ENCODE data around the gene PLA2G4A.

The PLA2G4A gene

GRCh38 chr1:186974774-186975181 is 146.0 kb downstream of the PLA2G4A start:
- no peak overlapping the region for H4K8ac ChIP-seq (ENCODE audit: low read length)
- no peak overlapping the region for H3K4me2 ChIP-seq (ENCODE audit: low read length, poor library complexity, severe bottlenecking)
- H2BK15ac ChIP-seq (ENCODE audit: low read depth, poor library complexity, severe bottlenecking): no peak overlapping the region
- no peak overlapping the region for H3K23ac ChIP-seq (ENCODE audit: low read length in 2 of 2)
- no peaks in the 10 kb centered on the region for H3K36me3 ChIP-seq (ENCODE audit: control insufficient read depth in 1 of 2, insufficient read depth in 2 of 2, low read depth in 1 of 2, low read length in 2 of 2)
- no peak overlapping the region for H2BK5ac ChIP-seq (ENCODE audit: low read depth, low read length, poor library complexity, severe bottlenecking)
- H4K91ac ChIP-seq (ENCODE audit: low read length): no peak overlapping the region
- no peak overlapping the region for H2BK120ac ChIP-seq (ENCODE audit: low read depth, low read length)
- no peaks in the 10 kb centered on the region for H3K9me3 ChIP-seq (ENCODE audit: control insufficient read depth, low read length)
- H2AFZ ChIP-seq (ENCODE audit: low read depth, low read length): no peak overlapping the region
- no peak overlapping the region for H2AK5ac ChIP-seq (ENCODE audit: low read length, severe bottlenecking)
- H3K4me3 ChIP-seq (ENCODE audit: insufficient read depth in 1 of 2, low read depth in 1 of 2, low read length in 2 of 2): no peak overlapping the region
- H2BK12ac ChIP-seq (ENCODE audit: low read length in 2 of 2): no peak overlapping the region
- no peaks in the 10 kb centered on the region for H3K79me1 ChIP-seq (replicated peaks; ENCODE audit: low read length, poor library complexity, severe bottlenecking)
- no peak overlapping the region for H3K18ac ChIP-seq (ENCODE audit: low read depth in 1 of 2, low read length in 2 of 2)
- no peaks in the 10 kb centered on the region for H3K27me3 ChIP-seq (ENCODE audit: control insufficient read depth in 1 of 2, insufficient read depth in 1 of 2, low read length in 2 of 2)
- H3K14ac ChIP-seq (ENCODE audit: low read length in 2 of 2): no peak overlapping the region
- peak; percentile 97 for DNase-seq
- peak overlapping the region; percentile 83 for H3K9ac ChIP-seq (ENCODE audit: low read length)
- H3K4me1 ChIP-seq (ENCODE audit: control insufficient read depth, insufficient read depth, low read depth, low read length): no peaks in the 10 kb centered on the region
- 41% methylated on average over 3 of the region's 3 CpGs for whole genome bisulfite sequencing
- H3K27ac ChIP-seq (ENCODE audit: low read length, poor library complexity, severe bottlenecking): no peak overlapping the region
- no peak overlapping the region for H3K4ac ChIP-seq (ENCODE audit: low read depth in 1 of 2, low read length in 2 of 2)

DNA sequence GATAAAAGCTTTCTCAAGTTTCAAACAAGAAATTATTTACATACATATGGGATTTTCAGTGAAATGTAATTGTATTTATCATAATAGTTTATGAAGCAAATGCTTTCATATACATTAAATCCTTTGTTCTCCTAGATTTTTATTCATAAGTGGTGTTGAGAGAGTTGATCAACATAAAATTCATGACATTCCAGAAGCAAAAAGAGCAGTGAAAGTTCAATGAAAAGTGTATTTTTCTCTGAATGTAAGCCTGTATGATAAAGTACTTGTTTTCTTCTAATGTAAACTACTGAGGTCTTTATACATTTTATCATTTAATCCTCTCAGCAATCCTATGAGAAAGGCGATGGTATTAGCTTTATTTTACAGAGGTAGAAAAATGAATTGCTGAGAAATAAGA is 146.5 kb downstream of the PLA2G4A start:
- no peak overlapping the region for H3K4me2 ChIP-seq (ENCODE audit: low read length, poor library complexity, severe bottlenecking)
- H3K27me3 ChIP-seq (ENCODE audit: control insufficient read depth in 1 of 2, insufficient read depth in 1 of 2, low read length in 2 of 2): no peaks in the 10 kb centered on the region
- no peak overlapping the region for H2BK120ac ChIP-seq (ENCODE audit: low read depth, low read length)
- H3K4ac ChIP-seq (ENCODE audit: low read depth in 1 of 2, low read length in 2 of 2): no peak overlapping the region
- no peak for DNase-seq
- H3K9me3 ChIP-seq (ENCODE audit: control insufficient read depth, low read length): no peaks in the 10 kb centered on the region
- H3K4me1 ChIP-seq (ENCODE audit: control insufficient read depth, insufficient read depth, low read depth, low read length): no peaks in the 10 kb centered on the region
- no peak overlapping the region for H4K91ac ChIP-seq (ENCODE audit: low read length)
- H3K23ac ChIP-seq (ENCODE audit: low read length in 2 of 2): no peak overlapping the region
- peak overlapping the region; percentile 70 for H3K9ac ChIP-seq (ENCODE audit: low read length)
- H3K79me1 ChIP-seq (replicated peaks; ENCODE audit: low read length, poor library complexity, severe bottlenecking): no peaks in the 10 kb centered on the region
- no peak overlapping the region for H3K4me3 ChIP-seq (ENCODE audit: insufficient read depth in 1 of 2, low read depth in 1 of 2, low read length in 2 of 2)
- H2BK5ac ChIP-seq (ENCODE audit: low read depth, low read length, poor library complexity, severe bottlenecking): no peak overlapping the region
- no peak overlapping the region for H3K14ac ChIP-seq (ENCODE audit: low read length in 2 of 2)
- H2BK12ac ChIP-seq (ENCODE audit: low read length in 2 of 2): no peak overlapping the region
- H2BK15ac ChIP-seq (ENCODE audit: low read depth, poor library complexity, severe bottlenecking): no peak overlapping the region
- H3K18ac ChIP-seq (ENCODE audit: low read depth in 1 of 2, low read length in 2 of 2): no peak overlapping the region
- H3K27ac ChIP-seq (ENCODE audit: low read length, poor library complexity, severe bottlenecking): no peak overlapping the region
- no peaks in the 10 kb centered on the region for H3K36me3 ChIP-seq (ENCODE audit: control insufficient read depth in 1 of 2, insufficient read depth in 2 of 2, low read depth in 1 of 2, low read length in 2 of 2)
- 100% methylated on average over 1 of the region's 1 CpG for whole genome bisulfite sequencing
- no peak overlapping the region for H2AK5ac ChIP-seq (ENCODE audit: low read length, severe bottlenecking)
- H4K8ac ChIP-seq (ENCODE audit: low read length): no peak overlapping the region
- no peak overlapping the region for H2AFZ ChIP-seq (ENCODE audit: low read depth, low read length)

DNA sequence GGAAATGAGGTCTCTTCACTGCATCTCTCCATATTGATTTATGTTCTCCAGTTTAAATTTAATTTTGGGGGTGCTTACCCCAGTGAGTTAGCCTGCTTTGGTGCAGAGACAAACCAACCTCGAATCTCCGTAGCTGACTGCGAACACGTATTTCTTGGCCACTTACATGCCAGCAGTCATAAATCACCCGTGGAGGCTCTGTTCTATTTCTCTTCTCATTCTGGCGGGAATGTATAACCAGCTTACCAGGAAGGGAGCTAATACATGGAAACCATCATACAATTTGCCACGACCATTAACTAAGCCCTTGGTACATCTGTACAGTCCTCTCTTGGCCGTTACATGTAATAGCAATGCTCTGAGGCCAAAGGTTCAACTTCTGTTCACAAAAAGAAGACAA is 148.0 kb downstream of the PLA2G4A start:
- Histone ChIP-seq H3K9ac (ENCODE audit: low read length) (no peak overlapping the region), H2BK12ac (ENCODE audit: low read length in 2 of 2) (no peak overlapping the region), H3K18ac (ENCODE audit: low read depth in 1 of 2, low read length in 2 of 2) (peak overlapping the region in 1 of 2 experiments; percentile 40), H2BK120ac (ENCODE audit: low read depth, low read length) (no peak overlapping the region), H3K4me2 (ENCODE audit: low read length, poor library complexity, severe bottlenecking) (no peak overlapping the region), H2BK15ac (ENCODE audit: low read depth, poor library complexity, severe bottlenecking) (no peak overlapping the region), H2AFZ (ENCODE audit: low read depth, low read length) (no peak overlapping the region), H3K23ac (ENCODE audit: low read length in 2 of 2) (no peak overlapping the region), H2AK5ac (ENCODE audit: low read length, severe bottlenecking) (no peak overlapping the region), H3K4me1 (ENCODE audit: control insufficient read depth, insufficient read depth, low read depth, low read length) (no peaks in the 10 kb centered on the region), H3K4me3 (ENCODE audit: insufficient read depth in 1 of 2, low read depth in 1 of 2, low read length in 2 of 2) (no peak overlapping the region), H2BK5ac (ENCODE audit: low read depth, low read length, poor library complexity, severe bottlenecking) (no peak overlapping the region), H4K8ac (ENCODE audit: low read length) (no peak overlapping the region), H3K27me3 (ENCODE audit: control insufficient read depth in 1 of 2, insufficient read depth in 1 of 2, low read length in 2 of 2) (no peaks in the 10 kb centered on the region), H3K9me3 (ENCODE audit: control insufficient read depth, low read length) (no peaks in the 10 kb centered on the region), H3K36me3 (ENCODE audit: control insufficient read depth in 1 of 2, insufficient read depth in 2 of 2, low read depth in 1 of 2, low read length in 2 of 2) (no peaks in the 10 kb centered on the region), H3K14ac (ENCODE audit: low read length in 2 of 2) (no peak overlapping the region), H3K27ac (ENCODE audit: low read length, poor library complexity, severe bottlenecking) (no peak overlapping the region), H3K4ac (ENCODE audit: low read depth in 1 of 2, low read length in 2 of 2) (peak overlapping the region in 1 of 2 experiments; percentile 1), H4K91ac (ENCODE audit: low read length) (no peak overlapping the region), H3K79me1 (replicated peaks; ENCODE audit: low read length, poor library complexity, severe bottlenecking) (no peaks in the 10 kb centered on the region)
- 68% methylated on average over 7 of the region's 8 CpGs for WGBS
- no peak for DNase-seq

GRCh38 chr1:186977266-186977957 is 148.7 kb downstream of the PLA2G4A start:
- H3K36me3 ChIP-seq (ENCODE audit: control insufficient read depth in 1 of 2, insufficient read depth in 2 of 2, low read depth in 1 of 2, low read length in 2 of 2): no peaks in the 10 kb centered on the region
- H4K8ac ChIP-seq (ENCODE audit: low read length): no peak overlapping the region
- H3K4me1 ChIP-seq (ENCODE audit: control insufficient read depth, insufficient read depth, low read depth, low read length): no peaks in the 10 kb centered on the region
- DNase-seq: no peak
- no peak overlapping the region for H2AK5ac ChIP-seq (ENCODE audit: low read length, severe bottlenecking)
- H3K4me3 ChIP-seq (ENCODE audit: insufficient read depth in 1 of 2, low read depth in 1 of 2, low read length in 2 of 2): no peak overlapping the region
- H2BK15ac ChIP-seq (ENCODE audit: low read depth, poor library complexity, severe bottlenecking): no peak overlapping the region
- H3K27me3 ChIP-seq (ENCODE audit: control insufficient read depth in 1 of 2, insufficient read depth in 1 of 2, low read length in 2 of 2): no peaks in the 10 kb centered on the region
- H3K18ac ChIP-seq (ENCODE audit: low read depth in 1 of 2, low read length in 2 of 2): no peak overlapping the region
- H3K23ac ChIP-seq (ENCODE audit: low read length in 2 of 2): no peak overlapping the region
- H2BK5ac ChIP-seq (ENCODE audit: low read depth, low read length, poor library complexity, severe bottlenecking): no peak overlapping the region
- no peaks in the 10 kb centered on the region for H3K79me1 ChIP-seq (replicated peaks; ENCODE audit: low read length, poor library complexity, severe bottlenecking)
- no peak overlapping the region for H2AFZ ChIP-seq (ENCODE audit: low read depth, low read length)
- H4K91ac ChIP-seq (ENCODE audit: low read length): no peak overlapping the region
- H2BK120ac ChIP-seq (ENCODE audit: low read depth, low read length): no peak overlapping the region
- no peak overlapping the region for H3K27ac ChIP-seq (ENCODE audit: low read length, poor library complexity, severe bottlenecking)
- no peak overlapping the region for H3K4ac ChIP-seq (ENCODE audit: low read depth in 1 of 2, low read length in 2 of 2)
- H3K4me2 ChIP-seq (ENCODE audit: low read length, poor library complexity, severe bottlenecking): no peak overlapping the region
- no peak overlapping the region for H3K14ac ChIP-seq (ENCODE audit: low read length in 2 of 2)
- WGBS: 77% methylated on average over 2 of the region's 3 CpGs
- no peak overlapping the region for H3K9ac ChIP-seq (ENCODE audit: low read length)
- H3K9me3 ChIP-seq (ENCODE audit: control insufficient read depth, low read length): no peaks in the 10 kb centered on the region
- H2BK12ac ChIP-seq (ENCODE audit: low read length in 2 of 2): no peak overlapping the region

Data from mesenchymal stem cell (in vitro differentiated cells and primary cell).